ENCODE measurements around the gene ENTPD6. TPM values are rescaled to one million over a fixed set of nuclear protein-coding genes. Genes with fewer than 3 reads are reported as not detected.
"Not testable (repeated sequence)": the region's sequence is repeated elsewhere in the genome, so short reads cannot be mapped to it uniquely, and the experiment has no call there.

The ENTPD6 gene
- polyA plus RNA-seq, 4 donors, result 84.1 to 242 (median 140) TPM

- Histone ChIP-seq H3K36me3 (ENCODE audit: control insufficient read depth in 3 of 3, insufficient read depth in 2 of 3, low read depth in 1 of 3, low read length in 3 of 3) (no peaks in the 10 kb centered on the region), H3K4me3 (ENCODE audit: low read depth in 1 of 3, low read length in 3 of 3) (no peak overlapping the region), H3K27ac (ENCODE audit: low read depth in 1 of 3, low read length in 2 of 3) (no peak overlapping the region), H3K4me1 (ENCODE audit: control insufficient read depth in 3 of 3, insufficient read depth in 2 of 3, low read depth in 1 of 3, low read length in 2 of 3) (peaks cover 0 to 5% (median 0%) of the 10 kb centered on the region in 3 donors), H3K27me3 (ENCODE audit: control insufficient read depth in 3 of 3, insufficient read depth in 3 of 3, low read length in 3 of 3) (no peaks in the 10 kb centered on the region), H3K9me3 (ENCODE audit: control insufficient read depth in 2 of 2, insufficient read depth in 1 of 2, low read depth in 1 of 2, low read length in 1 of 2) (no peaks in the 10 kb centered on the region)
- FAIRE-seq (no peak), DNase-seq (no peak)
- WGBS, 3 donors, result 81 to 87% (median 87%) methylated on average over 14 to 15 of the region's 15 CpGs
Measured at GRCh38 chr20:25236450-25237304, 41.2 kb downstream of the ENTPD6 start.

- H3K9me3 ChIP-seq (ENCODE audit: control insufficient read depth in 2 of 2, insufficient read depth in 1 of 2, low read depth in 1 of 2, low read length in 1 of 2), result no peaks in the 10 kb centered on the region
- no peaks in the 10 kb centered on the region for H3K36me3 ChIP-seq (ENCODE audit: control insufficient read depth in 3 of 3, insufficient read depth in 2 of 3, low read depth in 1 of 3, low read length in 3 of 3)
- H3K4me3 ChIP-seq (ENCODE audit: low read depth in 1 of 3, low read length in 3 of 3), result no peak overlapping the region
- 49 to 51% (median 49%) methylated on average over 10 of the region's 10 CpGs for WGBS, 3 donors
- peaks cover 0 to 5% (median 0%) of the 10 kb centered on the region in 3 donors for H3K4me1 ChIP-seq (ENCODE audit: control insufficient read depth in 3 of 3, insufficient read depth in 2 of 3, low read depth in 1 of 3, low read length in 2 of 3)
- FAIRE-seq (no peak), DNase-seq (peak in 1 of 2 donors; percentile 59)
- peak overlapping the region in 1 of 3 donors; percentile 67 for H3K27ac ChIP-seq (ENCODE audit: low read depth in 1 of 3, low read length in 2 of 3)
- no peaks in the 10 kb centered on the region for H3K27me3 ChIP-seq (ENCODE audit: control insufficient read depth in 3 of 3, insufficient read depth in 3 of 3, low read length in 3 of 3)
Measured at GRCh38 chr20:25237610-25238318, 42.3 kb downstream of the ENTPD6 start.

GRCh38 chr20:25238319-25239037, 43.0 kb downstream of the ENTPD6 start:
- no peaks in the 10 kb centered on the region for H3K27me3 ChIP-seq (ENCODE audit: control insufficient read depth in 3 of 3, insufficient read depth in 3 of 3, low read length in 3 of 3)
- H3K27ac ChIP-seq (ENCODE audit: low read depth in 1 of 3, low read length in 2 of 3), result peak overlapping the region in 1 of 3 donors; percentile 67
- WGBS, 3 donors, result 91 to 94% (median 93%) methylated on average over 12 of the region's 12 CpGs
- H3K4me3 ChIP-seq (ENCODE audit: low read depth in 1 of 3, low read length in 3 of 3), result no peak overlapping the region
- no peaks in the 10 kb centered on the region for H3K36me3 ChIP-seq (ENCODE audit: control insufficient read depth in 3 of 3, insufficient read depth in 2 of 3, low read depth in 1 of 3, low read length in 3 of 3)
- DNase-seq (no peak), FAIRE-seq (no peak)
- peaks cover 0 to 2% of the 10 kb centered on the region in 2 donors for H3K9me3 ChIP-seq (ENCODE audit: control insufficient read depth in 2 of 2, insufficient read depth in 1 of 2, low read depth in 1 of 2, low read length in 1 of 2)
- peaks cover 0 to 5% (median 0%) of the 10 kb centered on the region in 3 donors for H3K4me1 ChIP-seq (ENCODE audit: control insufficient read depth in 3 of 3, insufficient read depth in 2 of 3, low read depth in 1 of 3, low read length in 2 of 3)

- FAIRE-seq, result no peak
- WGBS, 3 donors, result 87 to 96% (median 91%) methylated on average over 18 to 19 of the region's 19 CpGs
- Histone ChIP-seq H3K36me3 (ENCODE audit: control insufficient read depth in 3 of 3, insufficient read depth in 2 of 3, low read depth in 1 of 3, low read length in 3 of 3) (no peaks in the 10 kb centered on the region), H3K4me1 (ENCODE audit: control insufficient read depth in 3 of 3, insufficient read depth in 2 of 3, low read depth in 1 of 3, low read length in 2 of 3) (peaks cover 0 to 4% (median 0%) of the 10 kb centered on the region in 3 donors), H3K27ac (ENCODE audit: low read depth in 1 of 3, low read length in 2 of 3) (no peak overlapping the region), H3K4me3 (ENCODE audit: low read depth in 1 of 3, low read length in 3 of 3) (no peak overlapping the region), H3K9me3 (ENCODE audit: control insufficient read depth in 2 of 2, insufficient read depth in 1 of 2, low read depth in 1 of 2, low read length in 1 of 2) (peaks cover 0 to 5% of the 10 kb centered on the region in 2 donors), H3K27me3 (ENCODE audit: control insufficient read depth in 3 of 3, insufficient read depth in 3 of 3, low read length in 3 of 3) (no peaks in the 10 kb centered on the region)
- no peak for DNase-seq
Measured at GRCh38 chr20:25239387-25240370, 44.2 kb downstream of the ENTPD6 start.

GRCh38 chr20:25240851-25241658, 45.5 kb downstream of the ENTPD6 start:
- WGBS, 3 donors, result 57 to 73% (median 70%) methylated on average over 7 to 9 of the region's 9 CpGs
- not testable (repeated sequence) for H3K9me3 ChIP-seq (ENCODE audit: control insufficient read depth in 2 of 2, insufficient read depth in 1 of 2, low read depth in 1 of 2, low read length in 1 of 2); H3K27ac ChIP-seq (ENCODE audit: low read depth in 1 of 3, low read length in 2 of 3); H3K4me3 ChIP-seq (ENCODE audit: low read depth in 1 of 3, low read length in 3 of 3); H3K36me3 ChIP-seq (ENCODE audit: control insufficient read depth in 3 of 3, insufficient read depth in 2 of 3, low read depth in 1 of 3, low read length in 3 of 3); DNase-seq; FAIRE-seq; H3K4me1 ChIP-seq (ENCODE audit: control insufficient read depth in 3 of 3, insufficient read depth in 2 of 3, low read depth in 1 of 3, low read length in 2 of 3); H3K27me3 ChIP-seq (ENCODE audit: control insufficient read depth in 3 of 3, insufficient read depth in 3 of 3, low read length in 3 of 3)

GRCh38 chr20:25241659-25241955, 46.1 kb downstream of the ENTPD6 start:
- H3K27me3 ChIP-seq (ENCODE audit: control insufficient read depth in 3 of 3, insufficient read depth in 3 of 3, low read length in 3 of 3); H3K27ac ChIP-seq (ENCODE audit: low read depth in 1 of 3, low read length in 2 of 3); H3K4me1 ChIP-seq (ENCODE audit: control insufficient read depth in 3 of 3, insufficient read depth in 2 of 3, low read depth in 1 of 3, low read length in 2 of 3); DNase-seq; H3K4me3 ChIP-seq (ENCODE audit: low read depth in 1 of 3, low read length in 3 of 3); H3K9me3 ChIP-seq (ENCODE audit: control insufficient read depth in 2 of 2, insufficient read depth in 1 of 2, low read depth in 1 of 2, low read length in 1 of 2); FAIRE-seq; H3K36me3 ChIP-seq (ENCODE audit: control insufficient read depth in 3 of 3, insufficient read depth in 2 of 3, low read depth in 1 of 3, low read length in 3 of 3): not testable (repeated sequence)
- WGBS, 3 donors, result 37 to 75% (median 59%) methylated on average over 4 of the region's 4 CpGs

- Histone ChIP-seq H3K9me3 (ENCODE audit: control insufficient read depth in 2 of 2, insufficient read depth in 1 of 2, low read depth in 1 of 2, low read length in 1 of 2) (peaks cover 0 to 5% of the 10 kb centered on the region in 2 donors), H3K27ac (ENCODE audit: low read depth in 1 of 3, low read length in 2 of 3) (no peak overlapping the region), H3K4me3 (ENCODE audit: low read depth in 1 of 3, low read length in 3 of 3) (no peak overlapping the region), H3K4me1 (ENCODE audit: control insufficient read depth in 3 of 3, insufficient read depth in 2 of 3, low read depth in 1 of 3, low read length in 2 of 3) (peaks cover 0 to 6% (median 0%) of the 10 kb centered on the region in 3 donors), H3K27me3 (ENCODE audit: control insufficient read depth in 3 of 3, insufficient read depth in 3 of 3, low read length in 3 of 3) (no peaks in the 10 kb centered on the region), H3K36me3 (ENCODE audit: control insufficient read depth in 3 of 3, insufficient read depth in 2 of 3, low read depth in 1 of 3, low read length in 3 of 3) (no peaks in the 10 kb centered on the region)
- WGBS, 3 donors, result 79 to 81% (median 80%) methylated on average over 10 of the region's 10 CpGs
- DNase-seq (no peak), FAIRE-seq (no peak)
Measured at GRCh38 chr20:25242231-25242630, 46.7 kb downstream of the ENTPD6 start.
